ENCODE measurements around the gene UTS2R.
"Not testable (repeated sequence)": the region's sequence is repeated elsewhere in the genome, so short reads cannot be mapped to it uniquely, and the experiment has no call there.

UTS2R gene

DNA sequence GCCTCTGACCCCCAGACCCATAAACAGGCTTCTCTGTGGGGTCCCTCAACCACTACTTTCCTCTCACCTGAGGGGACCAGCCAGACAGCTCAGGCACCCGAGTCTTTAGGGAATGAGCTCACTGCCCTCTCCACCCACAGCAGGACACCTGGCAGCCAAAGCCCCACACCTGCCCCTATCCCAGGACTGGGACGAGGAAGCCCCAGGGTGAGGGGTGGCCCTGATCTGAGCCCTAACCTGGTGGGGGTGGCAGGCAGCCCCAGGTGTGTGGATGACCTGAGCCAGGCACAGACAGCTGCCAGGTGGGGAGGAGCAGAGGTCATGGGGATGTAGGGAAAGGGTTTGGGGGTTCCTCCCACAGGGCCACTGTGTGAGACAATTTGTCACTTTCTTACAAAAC is 14.2 kb upstream of the UTS2R start:
- no peaks in the 10 kb centered on the region for H3K9me3 Mint-ChIP-seq
- ATAC-seq, result no peak
- H3K36me3 Mint-ChIP-seq, result no peaks in the 10 kb centered on the region
- no peak overlapping the region for H3K27ac Mint-ChIP-seq
- no peak overlapping the region for H3K4me3 Mint-ChIP-seq
- peaks cover 8% of the 10 kb centered on the region for H3K4me1 Mint-ChIP-seq
- peaks cover 57% of the 10 kb centered on the region for H3K27me3 Mint-ChIP-seq

DNA sequence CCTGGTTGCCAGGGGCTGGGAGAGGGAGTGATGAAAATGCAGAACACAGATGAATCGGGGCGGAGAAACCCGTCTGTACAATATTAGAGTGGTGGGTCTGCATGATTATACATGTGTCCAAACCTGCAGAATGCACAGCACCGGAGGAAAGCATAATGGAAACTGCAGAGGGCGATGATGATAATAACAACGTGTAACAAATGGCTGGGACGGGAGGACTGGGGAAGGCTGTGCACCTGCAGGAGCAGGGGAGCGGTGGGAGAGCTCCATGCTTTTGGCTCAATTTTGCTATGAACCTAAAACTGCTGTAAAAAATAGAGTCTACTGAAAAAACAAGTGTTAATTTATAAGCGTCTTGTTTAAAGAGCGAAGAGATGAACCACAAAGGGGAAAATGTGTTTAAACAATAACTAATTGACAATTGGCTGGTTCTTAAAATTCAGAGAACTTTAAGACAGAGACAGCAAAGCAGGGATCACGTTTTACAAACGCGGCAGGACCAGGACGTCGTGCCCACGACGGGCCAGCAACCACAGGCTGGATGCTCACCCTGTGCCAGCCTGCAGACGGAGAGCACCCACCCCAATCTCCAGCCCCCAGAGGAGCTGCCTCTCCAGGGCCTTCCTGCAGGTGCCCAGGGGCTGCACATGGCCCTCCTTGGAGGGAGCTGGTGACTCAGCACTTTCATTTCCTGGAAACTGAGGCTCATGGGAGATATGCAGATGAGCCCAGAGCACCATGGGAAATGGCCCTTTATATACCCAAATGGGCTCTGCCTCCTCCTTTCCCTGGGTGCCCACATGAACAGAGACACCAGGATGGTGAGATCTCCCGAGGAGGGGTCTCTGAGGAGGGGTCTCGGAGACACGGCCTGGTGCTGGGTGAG is 12.9 kb upstream of the UTS2R start, which contains the start of gene TEX19:
Gene TEX19, plus strand, starts transcription at position 783 of the 886 bp plus-strand sequence. CDS start 2,904 bp downstream, outside the sequence.
- Mint-ChIP-seq H3K4me1 (peaks cover 8% of the 10 kb centered on the region), H3K27ac (peak within 1 kb of the TSS; percentile 2), H3K27me3 (peaks cover 49% of the 10 kb centered on the region), H3K36me3 (no peaks in the 10 kb centered on the region), H3K4me3 (no peak within 1 kb of the TSS), H3K9me3 (no peaks in the 10 kb centered on the region)
- ATAC-seq, result no peak

GRCh38 chr17:82359451-82360074 is 12.0 kb upstream of the UTS2R start:
- H3K4me1 Mint-ChIP-seq, ATAC-seq, H3K4me3 Mint-ChIP-seq, H3K36me3 Mint-ChIP-seq, H3K9me3 Mint-ChIP-seq, H3K27ac Mint-ChIP-seq: not testable (repeated sequence)
- H3K27me3 Mint-ChIP-seq, result peaks cover 42% of the 10 kb centered on the region

DNA sequence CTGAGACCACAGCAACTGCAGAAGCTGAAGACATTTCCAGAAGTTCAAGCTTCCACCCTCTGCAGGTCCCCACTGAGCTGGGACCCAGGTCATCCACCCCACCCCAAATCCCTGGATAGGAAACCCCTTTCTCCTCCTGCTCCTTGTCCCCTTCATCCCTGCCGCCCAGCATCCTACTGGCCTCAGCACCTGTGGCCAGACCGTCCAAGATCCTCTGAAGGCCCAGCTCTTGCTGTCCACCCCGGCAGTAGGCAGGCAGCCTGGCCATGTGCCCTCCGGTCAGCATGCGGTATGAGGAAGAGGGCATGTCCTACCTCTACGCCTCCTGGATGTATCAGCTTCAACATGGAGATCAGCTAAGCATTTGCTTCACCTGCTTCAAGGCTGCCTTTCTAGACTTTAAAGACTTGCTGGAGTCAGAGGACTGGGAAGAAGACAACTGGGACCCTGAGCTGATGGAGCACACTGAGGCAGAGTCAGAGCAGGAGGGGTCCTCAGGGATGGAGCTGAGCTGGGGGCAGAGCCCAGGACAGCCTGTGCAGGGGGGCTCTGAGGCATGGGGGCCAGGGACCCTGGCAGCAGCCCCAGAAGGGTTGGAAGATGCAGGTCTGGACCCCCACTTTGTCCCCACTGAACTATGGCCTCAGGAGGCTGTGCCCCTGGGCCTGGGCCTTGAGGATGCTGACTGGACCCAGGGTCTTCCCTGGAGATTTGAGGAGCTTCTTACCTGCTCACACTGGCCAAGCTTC is 9.5 kb upstream of the UTS2R start:
- Mint-ChIP-seq H3K4me1 (peaks cover 8% of the 10 kb centered on the region), H3K36me3 (no peaks in the 10 kb centered on the region), H3K27me3 (peaks cover 25% of the 10 kb centered on the region), H3K4me3 (no peak overlapping the region), H3K9me3 (no peaks in the 10 kb centered on the region), H3K27ac (no peak overlapping the region)
- ATAC-seq, result no peak

DNA sequence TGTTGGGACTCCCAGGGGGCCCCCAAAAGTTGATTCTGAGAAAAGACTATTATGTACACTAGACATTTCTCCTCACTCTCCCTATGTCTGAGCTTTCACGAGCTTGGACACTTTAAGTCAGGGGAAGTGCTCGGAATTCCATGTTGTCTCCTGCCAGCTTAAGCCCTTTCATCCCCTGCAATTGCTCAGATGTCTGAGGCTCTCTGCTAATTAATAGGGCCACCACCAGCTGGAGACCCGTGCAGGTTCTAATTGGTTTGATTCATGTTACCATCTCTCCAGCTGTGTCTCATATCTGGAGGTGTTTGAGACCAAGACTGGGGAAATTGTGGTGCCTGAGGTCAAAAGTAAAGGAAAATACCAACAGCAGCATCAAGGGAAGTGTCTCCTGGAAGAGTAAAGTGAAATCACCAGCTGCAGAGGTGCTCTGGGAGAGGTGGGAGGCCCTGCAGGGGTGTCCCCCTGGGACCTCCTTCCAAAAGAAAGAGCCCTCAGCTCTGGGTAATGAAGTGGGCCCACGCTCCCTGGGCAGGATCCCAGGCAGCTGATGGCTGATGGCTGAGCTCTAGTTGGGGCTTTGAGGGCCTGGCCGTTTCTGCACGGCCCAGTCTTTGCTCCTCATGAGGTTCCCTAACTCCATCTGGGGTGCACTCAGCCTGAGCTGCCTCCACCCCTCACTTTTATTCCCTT is 5.8 kb upstream of the UTS2R start:
- Mint-ChIP-seq H3K4me3 (no peak overlapping the region), H3K27ac (no peak overlapping the region), H3K27me3 (peaks cover 34% of the 10 kb centered on the region), H3K9me3 (no peaks in the 10 kb centered on the region), H3K36me3 (no peaks in the 10 kb centered on the region), H3K4me1 (peaks cover 4% of the 10 kb centered on the region)
- no peak for ATAC-seq

- no peak for ATAC-seq
- Mint-ChIP-seq H3K9me3 (no peaks in the 10 kb centered on the region), H3K36me3 (no peaks in the 10 kb centered on the region), H3K4me1 (peaks cover 10% of the 10 kb centered on the region), H3K27me3 (peaks cover 40% of the 10 kb centered on the region), H3K27ac (no peak overlapping the region), H3K4me3 (no peak overlapping the region)
Observed at GRCh38 chr17:82366749-82367148, 4.8 kb upstream of the UTS2R start.

- Mint-ChIP-seq H3K27ac (no peak overlapping the region), H3K9me3 (no peaks in the 10 kb centered on the region), H3K4me1 (peaks cover 17% of the 10 kb centered on the region), H3K36me3 (no peaks in the 10 kb centered on the region), H3K27me3 (peaks cover 49% of the 10 kb centered on the region), H3K4me3 (no peak overlapping the region)
- no peak for ATAC-seq
Observed at GRCh38 chr17:82367724-82368524, 3.6 kb upstream of the UTS2R start.

- peaks cover 57% of the 10 kb centered on the region for H3K27me3 Mint-ChIP-seq
- no peaks in the 10 kb centered on the region for H3K36me3 Mint-ChIP-seq
- no peak overlapping the region for H3K4me3 Mint-ChIP-seq
- H3K9me3 Mint-ChIP-seq, result no peaks in the 10 kb centered on the region
- H3K27ac Mint-ChIP-seq, result no peak overlapping the region
- no peak for ATAC-seq
- H3K4me1 Mint-ChIP-seq, result peaks cover 24% of the 10 kb centered on the region
Observed at GRCh38 chr17:82369211-82369610, 2.4 kb upstream of the UTS2R start.

DNA sequence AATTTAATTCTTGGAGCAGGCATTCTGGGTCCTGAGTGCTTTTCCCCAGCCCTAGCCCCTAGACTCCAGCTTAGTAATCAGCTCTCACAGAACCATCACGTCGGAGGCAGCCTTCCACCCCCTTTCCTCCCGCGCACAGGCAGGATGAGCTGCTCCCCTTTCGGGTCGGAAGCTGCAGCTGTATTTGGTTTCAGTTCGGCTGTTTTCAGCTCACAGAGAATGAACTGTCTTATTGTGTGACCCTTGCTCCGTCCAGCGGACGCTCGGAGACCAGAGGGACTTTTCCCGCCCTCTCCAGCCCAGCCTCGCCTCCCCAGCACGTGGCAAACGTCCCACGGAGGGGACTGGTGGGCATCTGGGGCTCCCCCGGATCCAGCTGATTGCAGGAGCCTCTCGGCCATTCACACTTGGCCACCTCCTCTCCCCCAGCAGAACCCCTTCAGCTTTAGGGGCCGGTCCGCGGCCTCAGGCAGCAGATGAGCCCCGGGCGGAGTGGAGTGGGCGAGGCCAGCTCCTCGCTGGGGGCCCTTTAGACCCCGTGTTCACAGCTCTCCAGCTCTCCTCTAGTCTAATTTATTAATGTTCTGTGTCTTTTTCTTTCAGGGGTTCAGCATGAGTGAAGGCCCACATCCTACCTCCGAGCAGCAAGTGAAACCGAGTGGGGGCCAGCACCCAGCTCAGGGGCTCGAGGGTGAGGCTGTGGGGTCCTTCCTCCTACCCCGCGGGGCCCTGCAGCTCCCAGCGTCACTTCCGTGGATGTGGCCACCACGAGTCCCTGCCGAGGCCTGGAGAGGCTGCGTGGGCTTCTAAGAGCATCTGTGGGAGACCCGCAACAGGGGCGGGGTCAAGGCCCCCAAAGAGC is 863 bp upstream of the UTS2R start:
- Mint-ChIP-seq H3K4me1 (peaks cover 24% of the 10 kb centered on the region), H3K36me3 (no peaks in the 10 kb centered on the region), H3K27me3 (peaks cover 54% of the 10 kb centered on the region), H3K4me3 (peak overlapping the region; percentile 73), H3K27ac (peak overlapping the region; percentile 70), H3K9me3 (no peaks in the 10 kb centered on the region)
- ATAC-seq, result no peak

GRCh38 chr17:82372249-82373071 is 895 bp downstream of the UTS2R start:
- Mint-ChIP-seq H3K4me1 (peaks cover 24% of the 10 kb centered on the region), H3K27ac (peak overlapping the region; percentile 25), H3K36me3 (no peaks in the 10 kb centered on the region), H3K9me3 (no peaks in the 10 kb centered on the region), H3K4me3 (peak overlapping the region; percentile 29), H3K27me3 (peaks cover 62% of the 10 kb centered on the region)
- ATAC-seq, result no peak

- H3K27ac Mint-ChIP-seq, result peak overlapping the region; percentile 25
- H3K36me3 Mint-ChIP-seq, ATAC-seq, H3K9me3 Mint-ChIP-seq: not testable (repeated sequence)
- peaks cover 24% of the 10 kb centered on the region for H3K4me1 Mint-ChIP-seq
- H3K4me3 Mint-ChIP-seq, result peak overlapping the region; percentile 37
- peaks cover 64% of the 10 kb centered on the region for H3K27me3 Mint-ChIP-seq
Observed at GRCh38 chr17:82373072-82373452, 1.5 kb downstream of the UTS2R start.

DNA sequence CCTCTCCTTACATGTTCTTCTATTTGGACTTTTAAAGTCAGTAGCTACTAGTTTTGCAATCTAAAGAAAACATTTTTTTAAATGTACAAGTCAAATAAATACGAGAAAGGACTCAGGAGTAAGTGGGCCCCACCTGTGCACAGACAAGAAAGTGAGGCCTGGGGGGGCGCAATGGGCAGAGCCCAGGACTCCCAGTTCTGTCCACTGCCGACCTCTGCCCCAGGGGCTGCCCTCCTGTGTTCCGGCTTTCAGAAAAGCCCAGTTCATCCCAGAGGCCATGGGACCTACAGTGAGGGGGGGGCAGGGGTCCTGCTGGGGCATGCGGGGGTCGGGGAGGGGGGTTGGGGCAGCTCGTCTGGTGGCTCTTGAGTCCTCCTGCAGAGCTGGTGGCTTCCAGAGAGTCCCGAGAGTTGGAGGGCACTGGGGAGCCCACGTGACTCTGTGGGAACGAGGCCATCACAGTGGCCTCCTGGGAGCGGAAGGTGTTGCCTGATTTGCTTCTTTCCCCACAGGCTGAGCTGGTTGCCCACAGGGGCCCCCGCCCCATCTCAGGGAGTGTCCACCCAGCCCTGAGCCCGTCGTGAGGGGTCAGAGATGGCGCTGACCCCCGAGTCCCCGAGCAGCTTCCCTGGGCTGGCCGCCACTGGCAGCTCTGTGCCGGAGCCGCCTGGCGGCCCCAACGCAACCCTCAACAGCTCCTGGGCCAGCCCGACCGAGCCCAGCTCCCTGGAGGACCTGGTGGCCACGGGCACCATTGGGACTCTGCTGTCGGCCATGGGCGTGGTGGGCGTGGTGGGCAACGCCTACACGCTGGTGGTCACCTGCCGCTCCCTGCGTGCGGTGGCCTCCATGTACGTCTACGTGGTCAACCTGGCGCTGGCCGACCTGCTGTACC is 2.4 kb downstream of the UTS2R start:
- H3K27ac Mint-ChIP-seq, result no peak overlapping the region
- H3K9me3 Mint-ChIP-seq, result no peaks in the 10 kb centered on the region
- ATAC-seq, result no peak
- H3K4me3 Mint-ChIP-seq, result no peak overlapping the region
- H3K27me3 Mint-ChIP-seq, result peaks cover 72% of the 10 kb centered on the region
- H3K36me3 Mint-ChIP-seq, result no peaks in the 10 kb centered on the region
- H3K4me1 Mint-ChIP-seq, result peaks cover 24% of the 10 kb centered on the region
